HFF-Myc (cell line): ENCODE data around the gene MINAR1.

Experiments used
- DNase-seq: peaks from one replicate; pipeline ENCODE4 v3.0.0-alpha.2; 2011; ENCODE audit warnings: low read depth; ENCODE audit errors: extremely low read depth
- H3K4me3 ChIP-seq: replicated peaks from 2 replicates; pipeline ENCODE4 v1.5.1; 2011; ENCODE audit warnings: low read depth, mild to moderate bottlenecking, control low read depth, low read length
- CTCF ChIP-seq: IDR thresholded peaks from 2 replicates; pipeline ENCODE4 v1.5.1; 2012; ENCODE audit warnings: mild to moderate bottlenecking, low read depth, low read length, control low read depth; ENCODE audit errors: missing control alignments

Gene MINAR1

DNA sequence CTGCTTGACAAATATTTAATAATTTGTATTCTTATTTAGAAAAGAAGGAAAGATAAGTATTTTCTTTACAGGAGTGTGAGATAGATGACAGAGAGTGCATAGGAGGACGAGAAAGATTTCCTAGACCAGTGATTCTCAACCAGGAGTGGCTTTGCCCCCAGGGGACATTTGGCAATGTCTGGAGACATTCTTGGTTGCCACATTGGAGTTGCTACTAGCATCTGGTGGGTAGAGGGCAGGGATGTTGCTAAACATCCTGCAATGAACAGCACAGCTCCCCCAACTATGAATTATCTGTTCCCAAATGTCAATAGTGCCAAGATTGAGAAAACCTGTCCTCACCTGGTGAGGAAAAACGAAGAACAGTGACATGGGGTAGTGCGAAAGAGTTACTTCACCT is 30.8 kb upstream of the MINAR1 start:
- no peak overlapping the region for H3K4me3 ChIP-seq
- no peak for DNase-seq
- no peak for TF ChIP-seq CTCF

DNA sequence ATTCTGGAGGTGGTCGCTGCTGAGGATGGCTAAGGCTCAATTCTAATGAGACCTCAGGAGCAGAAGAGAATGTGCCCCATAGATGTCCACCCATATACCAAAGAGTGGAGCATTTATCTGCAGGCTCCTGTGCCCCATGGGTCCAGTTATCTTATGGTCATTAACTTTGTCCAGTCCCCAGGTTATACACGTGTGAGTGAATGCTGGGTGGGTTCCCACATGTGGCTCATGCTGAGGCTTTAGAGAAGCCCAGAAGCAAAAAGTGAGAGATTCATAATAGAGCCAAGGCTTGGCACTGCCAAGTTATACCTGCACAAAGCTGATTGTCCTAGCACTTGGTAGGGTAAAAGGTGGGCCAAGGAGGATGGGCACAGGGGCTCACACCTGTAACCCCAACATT is 30.0 kb upstream of the MINAR1 start:
- no peak overlapping the region for H3K4me3 ChIP-seq
- DNase-seq: no peak
- TF ChIP-seq CTCF: no peak

- H3K4me3 ChIP-seq: no peak overlapping the region
- no peak for TF ChIP-seq CTCF
- no peak for DNase-seq
Measured at GRCh38 chr15:79403501-79403900, 28.6 kb upstream of the MINAR1 start.

GRCh38 chr15:79406210-79406609 is 25.9 kb upstream of the MINAR1 start:
- H3K4me3 ChIP-seq: no peak overlapping the region
- no peak for TF ChIP-seq CTCF
- no peak for DNase-seq

DNA sequence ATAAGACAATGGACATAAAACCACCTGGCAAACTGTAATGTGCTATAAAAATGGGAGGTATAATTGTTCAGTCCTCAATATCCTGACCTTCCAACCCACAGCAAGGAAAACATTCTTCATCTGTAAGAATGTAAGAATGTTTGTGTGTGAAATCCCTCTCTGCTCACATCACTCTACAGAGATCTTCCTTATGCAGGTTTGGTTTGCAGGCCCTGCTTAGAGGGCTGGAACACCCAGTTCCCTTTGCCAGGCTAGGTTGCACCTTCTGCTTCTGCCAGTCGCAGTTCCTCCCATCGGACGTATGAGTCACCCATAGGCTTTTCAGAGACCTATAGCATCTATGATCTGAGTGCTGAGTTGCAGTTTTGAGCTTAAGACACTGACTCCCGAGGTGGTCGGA is 24.1 kb upstream of the MINAR1 start:
- no peak overlapping the region for H3K4me3 ChIP-seq
- no peak for TF ChIP-seq CTCF
- no peak for DNase-seq

GRCh38 chr15:79410237-79410636 is 21.9 kb upstream of the MINAR1 start:
- TF ChIP-seq CTCF: no peak
- no peak for DNase-seq
- H3K4me3 ChIP-seq: no peak overlapping the region

DNA sequence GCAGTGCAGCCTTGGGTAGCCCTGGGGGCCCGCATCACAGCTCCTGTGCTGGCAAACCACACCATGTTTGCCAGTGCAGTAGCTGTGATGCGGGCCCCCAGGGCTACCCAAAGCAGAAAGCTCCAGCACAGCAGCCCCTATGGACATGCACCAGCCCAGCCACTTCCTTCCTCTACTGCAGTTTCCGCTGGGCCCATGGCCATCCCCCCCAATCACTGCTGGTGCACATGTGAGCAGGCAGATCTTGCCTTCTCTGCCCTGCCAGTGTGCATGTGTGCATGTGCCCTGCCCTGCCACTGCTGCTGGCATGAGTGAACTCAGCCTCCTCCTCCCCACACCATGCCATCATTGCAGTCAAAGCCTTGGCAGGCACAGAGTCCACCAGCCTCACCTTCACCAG is 20.1 kb upstream of the MINAR1 start:
- H3K4me3 ChIP-seq: no peak overlapping the region
- no peak for TF ChIP-seq CTCF
- no peak for DNase-seq
